K562 (cell line): ENCODE data around the gene AHNAK. TPM values are rescaled to one million over a fixed set of nuclear protein-coding genes. Genes with fewer than 3 reads are reported as not detected.
A peak's percentile ranks its signal among the peaks of the same experiment; 100 is the strongest.

Experiments
- ARID1B ChIP-seq: fragments of 450-650 bp; IDR thresholded peaks from 2 replicates; pipeline ENCODE4 v1.6.1; 2016; ENCODE audit warnings: antibody characterized with exemption, mild to moderate bottlenecking, inconsistent platforms
- BCOR ChIP-seq: fragments of 450-650 bp; IDR thresholded peaks from 2 replicates; pipeline ENCODE4 v1.6.1; 2016
- CREB1 ChIP-seq, 2 experiments: sonication (generic) in 1 of 2; formaldehyde crosslinking in 1 of 2; IDR thresholded peaks; 2 replicates each; pipeline versions ENCODE4 v1.6.1 to v1.8.0; 2012 to 2022; ENCODE audit warnings: inconsistent platforms in 1 of 2, mild to moderate bottlenecking in 1 of 2, missing genetic modification reagents in 1 of 2, moderate library complexity in 1 of 2
- EHMT2 ChIP-seq: fragments of 450-650 bp; IDR thresholded peaks from 2 replicates; pipeline ENCODE4 v1.6.1; 2018; ENCODE audit warnings: antibody characterized with exemption
- HDAC3 ChIP-seq: fragments of 450-650 bp; IDR thresholded peaks from 2 replicates; pipeline ENCODE4 v1.6.1; 2018; ENCODE audit warnings: borderline replicate concordance, mild to moderate bottlenecking, moderate library complexity; ENCODE audit not compliant: partially characterized antibody
- HLTF ChIP-seq: fragments of 450-650 bp; IDR thresholded peaks from 2 replicates; pipeline ENCODE4 v1.6.1; 2016
- LCOR ChIP-seq: sonication (generic); formaldehyde crosslinking; IDR thresholded peaks from 2 replicates; pipeline ENCODE4 v1.8.0; 2022; ENCODE audit warnings: mild to moderate bottlenecking, missing genetic modification reagents
- NCOR1 ChIP-seq: fragments of 450-650 bp; IDR thresholded peaks from 2 replicates; pipeline ENCODE4 v1.6.1; 2016; ENCODE audit warnings: mild to moderate bottlenecking, moderate library complexity
- POLR2AphosphoS2 ChIP-seq: IDR thresholded peaks from 2 replicates; pipeline ENCODE4 v1.6.1; 2012; ENCODE audit warnings: low read length, improper control_type of control experiment
- SIN3A ChIP-seq, 2 experiments: fragments of 150-350 bp in 1 of 2; IDR thresholded peaks; 2 replicates each; pipeline ENCODE4 v1.6.1; 2011 to 2016; ENCODE audit warnings: borderline replicate concordance in 2 of 2, low read depth in 2 of 2, low read length in 2 of 2, mild to moderate bottlenecking in 2 of 2, moderate library complexity in 2 of 2; ENCODE audit not compliant: control insufficient read depth in 1 of 2
- TARDBP ChIP-seq: fragments of 450-650 bp; IDR thresholded peaks from 2 replicates; pipeline ENCODE4 v1.6.1; 2016
- TCF3 ChIP-seq: sonication (generic); formaldehyde crosslinking; IDR thresholded peaks from 2 replicates; pipeline ENCODE4 v1.4.0; 2020; ENCODE audit warnings: mild to moderate bottlenecking, missing genetic modification reagents
- YY1 ChIP-seq, 3 experiments: IDR thresholded peaks; 2 replicates each; pipeline ENCODE4 v1.6.1; 2011; ENCODE audit warnings: low read length in 2 of 3, mild to moderate bottlenecking in 2 of 3, moderate library complexity in 2 of 3, borderline replicate concordance in 1 of 3, control low read depth in 1 of 3, low read depth in 1 of 3; ENCODE audit not compliant: insufficient read depth in 3 of 3, insufficient replicate concordance in 2 of 3, control insufficient read depth in 1 of 3, insufficient read length in 1 of 3; ENCODE audit errors: extremely low read depth in 1 of 3
- ZNF347 ChIP-seq: fragments of 450-650 bp; formaldehyde crosslinking; IDR thresholded peaks from 2 replicates; pipeline ENCODE4 v1.4.0; 2020; ENCODE audit warnings: low read depth, mild to moderate bottlenecking, moderate library complexity
- ZNF512 ChIP-seq: IDR thresholded peaks from 2 replicates; pipeline ENCODE4 v1.6.1; 2016; ENCODE audit warnings: missing genetic modification characterization, missing compliant biosample characterization
- ZNF592 ChIP-seq: fragments of 450-650 bp; IDR thresholded peaks from 2 replicates; pipeline ENCODE4 v1.6.1; 2017; ENCODE audit warnings: antibody characterized with exemption, mild to moderate bottlenecking
- polyA plus RNA-seq, 8 experiments: library from polyadenylated mRNA; depleted of rRNA in 4 of 8; stranded (reverse) in 5 of 8; unstranded in 3 of 8; fragments of >200 nt; fragmentation: Nextera tagmentation in 2 of 8; fragmentation: Illumina TruSeq in 1 of 8; extraction: Ambion mirVana in 2 of 8; extraction: Trizol in 1 of 8; gene quantifications; 2 replicates each; pipeline versions ENCODE4 v1.2.1 to v1.2.3, GENCODE V29; 2011 to 2014; ENCODE audit warnings: inconsistent platforms in 1 of 8, missing spikeins in 1 of 8
- total RNA-seq, 7 experiments: library from RNA; depleted of rRNA in 6 of 7; stranded (reverse); fragments of >200 nt in 6 of 7; fragmentation: Illumina TruSeq in 2 of 7; extraction: Trizol in 2 of 7; gene quantifications; 2 replicates each; pipeline versions ENCODE4 v1.2.1 to v1.2.3, GENCODE V29; 2011 to 2021; ENCODE audit warnings: low replicate concordance in 1 of 7

Gene AHNAK
- total and polyA plus RNA-seq, 9 of the 15 experiments (the other 6 are each of a cell fraction or from before 2014, with no cell fraction given) = 1.5 to 89.7 (median 45.0) TPM

- TF ChIP-seq ZNF592 (peak; percentile 15; the same call in 1 of the 2 replicates), SIN3A (IDR thresholded peaks at IDR 0.05; ENCODE audit: borderline replicate concordance in 2 of 2, control insufficient read depth in 1 of 2, low read depth in 2 of 2, low read length in 2 of 2) (0 out of 4 replicates have a peak, but pooled peaks of 1 of the 2 experiments have one; percentile 19), ZNF512 (no peak), BCOR (no peak), ZNF347 (CRISPR knock-in tag) (no peak), HLTF (peak; percentile 17; the same call in 1 of the 2 replicates), TARDBP (no peak), LCOR (CRISPR knock-in tag) (peak; percentile 42; the same call in 1 of the 2 replicates), POLR2AphosphoS2 (peak; percentile 45; the same call in 1 of the 2 replicates), EHMT2 (0 out of 2 replicates have a peak, but pooled peaks have one; percentile 18), NCOR1 (peak; percentile 33; the same call in 1 of the 2 replicates), HDAC3 (no peak), ARID1B (peak; percentile 48; the same call in 1 of the 2 replicates), YY1 (IDR thresholded peaks at IDR 0.05; ENCODE audit: borderline replicate concordance in 1 of 3, control insufficient read depth in 1 of 3, extremely low read depth in 1 of 3, insufficient read depth in 3 of 3, insufficient read length in 1 of 3, insufficient replicate concordance in 2 of 3, low read depth in 1 of 3, low read length in 2 of 3) (peak in 1 of 3 experiments; percentile 38), TCF3 (CRISPR knock-in tag) (peak; percentile 48; the same call in 1 of the 2 replicates), CREB1 (IDR thresholded peaks at IDR 0.05) (0 out of 2 replicates have a peak, but pooled peaks have one; percentile 13), CREB1 (CRISPR knock-in tag; IDR thresholded peaks at IDR 0.05) (no peak)
These were observed 45.7 kb upstream of the AHNAK start (continued) for GRCh38 chr11:62592146-62592815.
